Neural cell (in vitro differentiated cells): Measurements from ENCODE around the gene PCDHB1. TPM values are rescaled to one million over a fixed set of nuclear protein-coding genes. Genes with fewer than 3 reads are reported as not detected.

Experiments
- H2AFZ ChIP-seq: fragments of 200-600, 300-800 bp; sonication (generic), shearing (Covaris generic); 2 replicates; pipeline ENCODE4 v1.6.0; 2014; ENCODE audit warnings: low read depth, mild to moderate bottlenecking, antibody characterized with exemption, low read length, moderate library complexity
- H3F3A ChIP-seq: fragments of 200-600 bp; shearing (Covaris generic); 2 replicates; pipeline ENCODE4 v1.6.1; 2016; ENCODE audit warnings: mild to moderate bottlenecking, moderate library complexity, mixed read lengths, antibody characterized with exemption, low read length; ENCODE audit not compliant: insufficient read depth, poor library complexity, severe bottlenecking
- H3K27ac ChIP-seq: fragments of 200-600, 300-800 bp; sonication (generic), shearing (Covaris generic); 2 replicates; pipeline ENCODE4 v1.5.1; 2014; ENCODE audit warnings: mild to moderate bottlenecking, low read length, moderate library complexity
- H3K27me3 ChIP-seq: fragments of 300-800, 200-600 bp; sonication (generic), shearing (Covaris generic); 2 replicates; pipeline ENCODE4 v1.6.0; 2014; ENCODE audit warnings: mild to moderate bottlenecking, low read depth, low read length, moderate library complexity; ENCODE audit not compliant: insufficient read depth
- H3K36me3 ChIP-seq: fragments of 300-800, 200-600 bp; sonication (generic), shearing (Covaris generic); 2 replicates; pipeline ENCODE4 v1.5.1; 2014; ENCODE audit warnings: mild to moderate bottlenecking, antibody characterized with exemption, low read length, moderate library complexity; ENCODE audit not compliant: insufficient read depth
- H3K4me2 ChIP-seq: fragments of 300-800, 200-600 bp; sonication (generic), shearing (Covaris generic); 2 replicates; pipeline ENCODE4 v1.6.0; 2014; ENCODE audit warnings: mild to moderate bottlenecking, low read length
- H3K4me3 ChIP-seq: fragments of 300-800, 200-600 bp; sonication (generic), shearing (Covaris generic); 2 replicates; pipeline ENCODE4 v1.5.1; 2014; ENCODE audit warnings: mild to moderate bottlenecking, low read length, moderate library complexity
- H3K79me2 ChIP-seq: fragments of 200-600 bp; shearing (Covaris generic); replicated peaks from 2 replicates; pipeline ENCODE4 v1.6.0; 2014; ENCODE audit warnings: mild to moderate bottlenecking, low read length, moderate library complexity; ENCODE audit not compliant: insufficient read depth
- H3K9ac ChIP-seq: fragments of 300-800, 200-600 bp; sonication (generic), shearing (Covaris generic); 2 replicates; pipeline ENCODE4 v1.6.1; 2016; ENCODE audit warnings: mild to moderate bottlenecking, low read length, mixed read lengths
- H3K9me2 ChIP-seq: fragments of 200-600 bp; shearing (Covaris generic); 2 replicates; pipeline ENCODE4 v1.6.1; 2016; ENCODE audit warnings: mild to moderate bottlenecking, low read length, mixed read lengths; ENCODE audit not compliant: insufficient read depth
- H3K9me3 ChIP-seq: fragments of 200-600, 300-800 bp; sonication (generic), shearing (Covaris generic); 2 replicates; pipeline ENCODE4 v1.6.1; 2016; ENCODE audit warnings: mild to moderate bottlenecking, mixed run types, low read length, moderate library complexity, mixed read lengths
- H4K20me1 ChIP-seq: fragments of 200-600 bp; shearing (Covaris generic); 2 replicates; pipeline ENCODE4 v1.6.1; 2016; ENCODE audit warnings: mild to moderate bottlenecking, mixed run types; ENCODE audit not compliant: insufficient read depth
- CTCF ChIP-seq: fragments of 450-650 bp; IDR thresholded peaks from 2 replicates; pipeline ENCODE4 v1.5.1; 2014; ENCODE audit warnings: antibody characterized with exemption, mild to moderate bottlenecking, moderate library complexity; ENCODE audit not compliant: poor library complexity, severe bottlenecking
- EP300 ChIP-seq: fragments of 450-650 bp; conservative IDR thresholded peaks from 2 replicates; pipeline ENCODE4 v1.6.1; 2014; ENCODE audit warnings: antibody characterized with exemption, mild to moderate bottlenecking, moderate library complexity; ENCODE audit not compliant: poor library complexity, severe bottlenecking
- EZH2 ChIP-seq: fragments of 200-600, 300-800 bp; shearing (Covaris generic), sonication (generic); IDR thresholded peaks from 2 replicates; pipeline ENCODE4 v1.6.1; 2014; ENCODE audit warnings: antibody characterized with exemption, low read length, borderline replicate concordance, mild to moderate bottlenecking; ENCODE audit not compliant: insufficient read depth, poor library complexity, severe bottlenecking
- MXI1 ChIP-seq: fragments of 450-650 bp; conservative IDR thresholded peaks from 2 replicates; pipeline ENCODE4 v1.6.1; 2014; ENCODE audit warnings: antibody characterized with exemption, mild to moderate bottlenecking; ENCODE audit not compliant: poor library complexity, severe bottlenecking
- POLR2AphosphoS5 ChIP-seq: IDR thresholded peaks from 2 replicates; pipeline ENCODE4 v1.6.1; 2012
- REST ChIP-seq: IDR thresholded peaks from 2 replicates; pipeline ENCODE4 v1.6.1; 2012; ENCODE audit warnings: borderline replicate concordance
- SMC3 ChIP-seq: fragments of 450-650 bp; conservative IDR thresholded peaks from 2 replicates; pipeline ENCODE4 v1.6.1; 2014; ENCODE audit warnings: antibody characterized with exemption, mild to moderate bottlenecking, moderate library complexity; ENCODE audit not compliant: poor library complexity
- TAF1 ChIP-seq: IDR thresholded peaks from 2 replicates; pipeline ENCODE4 v1.6.1; 2012; ENCODE audit warnings: low read depth
- polyA plus RNA-seq: library from polyadenylated mRNA; depleted of rRNA; stranded (reverse); fragments of >200 nt; gene quantifications from 2 replicates; pipeline ENCODE4 v1.2.3, GENCODE V29; 2014

The PCDHB1 gene
- polyA plus RNA-seq, 1 donor from 2014 or later, result 0.10 TPM

GRCh38 chr5:141017943-141018342 lies 33.2 kb upstream of the PCDHB1 start:
- Histone ChIP-seq H3K36me3 (no peaks in the 10 kb centered on the region), H3K27ac (no peak overlapping the region), H3K9ac (no peak overlapping the region), H2AFZ (no peak overlapping the region), H3K9me3 (no peaks in the 10 kb centered on the region), H3K4me2 (no peak overlapping the region), H4K20me1 (no peaks in the 10 kb centered on the region), H3K4me3 (no peak overlapping the region), H3K27me3 (no peaks in the 10 kb centered on the region), H3K79me2 (no peaks in the 10 kb centered on the region), H3K9me2 (no peaks in the 10 kb centered on the region), H3F3A (no peaks in the 10 kb centered on the region)
- TF ChIP-seq EZH2, result no peak
- TF ChIP-seq EP300, result no peak
- TF ChIP-seq SMC3, result no peak
- TF ChIP-seq TAF1, result no peak
- no peak for TF ChIP-seq CTCF

- Histone ChIP-seq H3K9me3 (no peaks in the 10 kb centered on the region), H3K79me2 (no peaks in the 10 kb centered on the region), H3K4me3 (no peak overlapping the region), H3K4me2 (no peak overlapping the region), H3K27me3 (no peaks in the 10 kb centered on the region), H2AFZ (no peak overlapping the region), H3K9ac (no peak overlapping the region), H3K9me2 (no peaks in the 10 kb centered on the region), H3F3A (no peaks in the 10 kb centered on the region), H3K36me3 (no peaks in the 10 kb centered on the region), H3K27ac (no peak overlapping the region), H4K20me1 (no peaks in the 10 kb centered on the region)
- TF ChIP-seq EP300 (no peak), CTCF (no peak), MXI1 (no peak), REST (no peak), TAF1 (no peak), EZH2 (no peak), POLR2AphosphoS5 (no peak)
Measured at GRCh38 chr5:141022384-141022783, 28.8 kb upstream of the PCDHB1 start.
